HG03439 (cell line): ENCODE results near the gene NSMF.

Experiments
- ATAC-seq: cut with Tn5 transposase; IDR thresholded peaks from one replicate; pipeline ENCODE4 v1.9.1; 2021; ENCODE audit warnings: mild to moderate bottlenecking, moderate library complexity; ENCODE audit not compliant: unreplicated experiment

NSMF gene

DNA sequence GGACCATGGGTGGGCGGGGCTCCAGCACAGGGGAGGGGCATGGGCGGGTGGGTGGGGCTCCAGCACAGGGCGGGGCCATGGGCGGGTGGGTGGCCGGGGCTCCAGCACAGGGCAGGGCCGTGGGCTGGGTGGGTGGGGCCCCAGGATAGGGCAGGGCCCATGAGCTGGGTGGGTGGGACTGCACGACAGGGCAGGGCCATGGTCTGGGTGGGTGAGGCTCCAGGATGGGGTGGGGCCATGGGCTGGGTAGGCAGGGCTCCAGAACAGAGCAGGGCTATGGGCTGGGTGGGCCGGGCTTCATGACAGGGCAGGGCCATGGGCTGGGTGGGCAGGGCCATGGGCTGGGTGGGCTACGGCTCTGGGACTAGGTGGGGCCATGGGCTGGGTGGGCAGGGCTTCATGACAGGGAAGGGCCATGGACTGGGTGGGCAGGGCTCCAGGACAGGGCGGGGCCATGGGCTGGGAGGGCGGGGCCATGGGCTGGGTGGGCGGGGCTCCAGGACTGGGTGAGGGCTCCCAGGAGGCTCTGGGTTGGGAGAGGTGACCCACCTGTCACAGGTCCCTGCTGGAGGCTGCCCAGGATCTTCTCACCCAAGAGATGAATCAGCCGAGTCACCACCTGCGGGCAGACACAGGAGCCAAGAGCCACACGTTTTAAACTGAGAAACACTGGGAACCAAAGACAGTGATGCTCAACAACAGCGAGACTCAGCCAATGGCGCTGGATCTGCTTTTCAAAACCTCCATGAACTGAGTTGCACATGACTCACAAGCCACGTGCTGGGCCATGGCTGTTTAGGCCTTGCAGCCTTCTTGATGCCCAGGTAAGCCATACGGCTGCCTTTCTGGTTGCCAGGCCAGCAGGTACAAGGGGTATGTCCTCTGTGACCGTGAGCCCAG, 33.6 kb upstream of the NSMF start:
- ATAC-seq: no peak

DNA sequence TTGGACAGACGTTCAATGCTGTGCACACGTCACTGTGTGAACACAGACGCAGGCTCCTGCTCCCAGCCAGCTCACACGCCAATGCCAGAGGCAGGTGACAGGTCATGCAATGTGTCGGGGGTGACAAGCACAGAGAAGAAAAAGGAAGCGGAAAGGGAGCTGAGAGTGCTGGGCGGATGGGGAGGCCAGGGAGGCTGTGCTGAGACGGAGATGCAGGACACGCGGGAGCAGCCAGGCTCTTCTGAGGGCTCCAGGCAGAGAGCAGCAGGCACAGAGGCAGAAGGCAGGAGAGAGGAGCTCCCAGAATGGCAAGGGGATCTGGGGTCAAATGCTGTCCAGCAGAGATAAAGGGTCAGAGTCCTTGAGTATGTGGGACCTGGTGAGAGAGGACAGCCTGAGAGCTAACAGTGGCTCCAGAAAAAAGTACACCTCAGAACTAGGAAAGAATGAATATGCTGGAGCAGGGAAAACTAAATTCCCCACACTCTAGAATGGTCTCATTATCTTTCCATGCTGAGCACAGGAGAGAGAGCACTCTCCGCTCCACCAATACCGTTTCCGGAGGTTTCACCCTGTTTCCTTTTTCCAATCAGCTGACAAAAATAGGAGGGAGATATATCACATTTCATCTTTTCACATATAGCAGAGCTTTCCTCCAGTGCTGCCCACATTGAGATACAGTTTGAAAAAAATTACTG, 32.8 kb upstream of the NSMF start:
- no peak for ATAC-seq

DNA sequence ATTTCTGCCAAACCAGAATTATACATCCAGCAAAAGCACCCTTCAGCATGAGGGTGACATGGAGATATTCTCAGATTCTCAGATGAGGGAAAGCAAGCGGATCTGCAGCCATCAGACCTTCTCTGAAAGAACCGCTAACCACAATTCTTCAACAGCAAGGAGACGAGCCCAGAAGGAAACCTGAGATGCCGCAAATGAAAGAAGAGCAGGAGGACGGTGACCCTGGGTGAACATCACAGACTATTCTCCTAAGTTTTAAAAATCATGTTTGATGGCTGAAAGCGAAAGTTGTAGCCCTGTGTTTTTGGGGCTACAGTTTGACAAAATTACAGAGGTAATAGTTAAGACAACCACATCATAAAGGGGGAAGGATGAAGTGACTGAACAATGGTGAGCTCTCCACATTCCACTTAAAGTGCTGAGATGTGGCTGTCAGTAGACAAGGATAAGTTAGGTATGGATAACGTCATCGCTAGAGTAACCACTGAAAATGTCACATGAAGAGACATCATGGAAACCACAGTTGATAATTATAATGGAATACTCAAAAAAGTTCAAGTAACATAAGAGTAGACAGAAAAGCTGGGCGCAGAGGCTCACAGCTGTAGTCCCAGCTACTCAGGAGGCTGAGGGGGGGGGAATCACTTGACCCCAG, 31.5 kb upstream of the NSMF start:
- ATAC-seq: no peak

DNA sequence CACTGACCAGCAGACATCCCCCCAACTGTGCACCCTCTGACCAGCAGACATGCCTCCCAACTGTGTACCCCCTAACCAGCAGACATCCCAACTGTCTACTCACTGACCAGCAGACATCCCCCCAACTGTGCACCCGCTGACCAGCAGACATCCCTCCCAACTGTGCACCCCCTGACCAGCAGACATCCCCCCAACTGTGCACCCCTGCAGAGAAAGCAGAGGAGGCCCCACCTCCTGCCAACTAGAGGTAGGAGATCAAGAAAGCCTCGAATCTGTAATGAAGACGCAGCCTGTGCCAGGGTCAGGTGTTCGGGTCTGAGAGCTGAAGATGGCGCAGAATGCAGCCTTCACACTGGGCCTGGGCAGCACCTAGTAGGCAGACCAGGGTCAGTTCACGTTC, 29.8 kb upstream of the NSMF start:
- ATAC-seq: no peak

DNA sequence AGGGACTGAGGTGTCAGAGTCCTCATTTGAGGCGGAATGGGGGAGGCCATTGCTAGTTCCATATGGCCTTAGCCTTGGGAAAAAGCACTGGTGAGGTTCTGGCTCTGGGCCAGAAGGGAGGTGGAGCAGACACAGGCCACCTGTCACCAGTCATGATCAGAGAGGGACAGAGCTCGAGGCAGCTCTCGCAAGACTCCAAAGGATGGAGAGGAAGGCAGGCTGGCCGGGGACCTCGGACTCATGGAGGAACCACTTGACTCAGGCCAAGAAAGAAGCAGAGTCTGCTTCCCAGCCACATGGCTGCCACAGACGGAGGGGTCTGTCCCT, 29.2 kb upstream of the NSMF start:
- ATAC-seq: no peak

DNA sequence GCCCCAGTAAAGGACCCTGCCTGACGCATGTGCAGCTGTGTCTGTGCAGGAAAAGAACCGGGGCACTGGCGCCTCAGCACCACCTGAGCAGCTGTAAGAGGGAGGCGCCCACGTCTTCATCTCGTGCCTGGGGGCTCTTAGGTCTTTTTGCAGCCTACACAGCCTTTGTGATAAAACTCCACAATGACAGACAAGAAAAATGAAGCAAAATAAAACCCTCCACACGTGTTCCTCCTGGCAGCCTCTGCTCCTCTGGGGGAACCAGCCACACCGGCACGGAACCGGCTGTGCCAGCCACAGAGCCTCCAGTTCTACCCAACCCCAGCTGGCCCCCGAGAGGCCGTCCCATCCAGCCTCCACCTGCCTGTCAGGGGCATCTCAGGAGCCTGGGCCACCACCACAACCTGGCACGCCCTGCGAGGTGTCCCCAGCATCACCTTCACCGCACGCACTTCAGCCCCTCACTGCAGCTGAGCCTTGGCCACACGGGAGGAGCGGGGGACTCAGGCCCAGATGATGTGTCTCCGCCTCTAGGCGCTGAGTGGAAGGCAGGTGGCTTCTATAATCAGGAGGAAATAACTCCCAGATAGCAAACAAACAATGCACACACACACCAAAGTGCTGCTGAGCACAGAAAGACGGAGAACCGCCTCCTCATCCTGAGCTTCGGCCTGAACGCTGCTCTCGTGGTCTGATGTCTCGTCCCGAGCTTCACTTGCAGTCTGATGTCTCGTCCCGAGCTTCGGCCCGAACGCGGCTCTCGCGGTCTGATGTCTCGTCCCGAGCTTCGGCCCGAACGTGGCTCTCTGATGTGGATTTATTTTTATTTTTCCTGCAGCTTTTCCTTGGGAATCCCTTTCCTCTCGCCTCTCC, 28.6 kb upstream of the NSMF start:
- no peak for ATAC-seq

DNA sequence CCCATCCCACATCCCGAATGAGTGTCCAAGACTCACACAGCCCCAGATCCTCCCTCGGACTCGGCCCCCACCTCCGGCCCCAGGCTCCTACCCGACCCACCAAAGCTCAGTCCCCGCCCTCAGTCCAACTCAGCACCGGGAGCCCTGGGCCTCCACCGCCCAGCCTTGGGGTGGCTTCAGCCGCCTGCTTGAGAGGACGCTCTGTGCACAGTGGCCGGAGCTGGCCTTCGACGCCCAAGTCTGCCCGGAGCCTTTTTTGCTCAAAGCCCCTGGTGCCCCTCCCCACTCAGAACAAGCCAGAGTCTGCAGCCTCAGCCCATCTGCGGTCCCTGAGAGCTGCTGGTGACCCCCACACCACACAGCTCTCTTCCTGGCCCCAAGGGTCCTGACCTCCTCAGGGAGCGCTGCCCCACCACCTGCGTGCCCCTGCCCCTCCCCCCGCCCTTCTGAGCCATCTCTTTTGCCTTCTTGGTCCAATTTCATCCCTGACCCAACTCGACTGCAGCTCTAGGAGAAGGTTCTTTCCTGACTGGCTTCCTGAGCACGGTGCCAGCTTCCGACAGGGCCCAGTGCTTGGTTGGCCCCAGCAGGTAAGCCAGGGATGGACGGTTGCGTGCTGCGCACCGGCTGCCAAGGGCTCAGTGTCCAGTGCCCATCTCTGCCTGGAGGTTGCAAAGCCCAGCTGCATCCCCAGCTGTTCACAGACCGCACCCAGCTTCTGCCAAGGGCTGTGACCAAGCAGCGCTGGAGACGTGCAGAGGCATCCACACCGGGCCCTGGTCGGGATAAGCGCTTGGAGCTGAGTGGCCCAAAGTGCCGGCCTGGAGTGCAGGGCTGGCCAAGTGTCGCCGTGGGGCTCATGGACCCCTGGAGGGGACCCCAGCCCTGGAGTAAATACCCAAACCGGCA, 27.7 kb upstream of the NSMF start:
- ATAC-seq: no peak

DNA sequence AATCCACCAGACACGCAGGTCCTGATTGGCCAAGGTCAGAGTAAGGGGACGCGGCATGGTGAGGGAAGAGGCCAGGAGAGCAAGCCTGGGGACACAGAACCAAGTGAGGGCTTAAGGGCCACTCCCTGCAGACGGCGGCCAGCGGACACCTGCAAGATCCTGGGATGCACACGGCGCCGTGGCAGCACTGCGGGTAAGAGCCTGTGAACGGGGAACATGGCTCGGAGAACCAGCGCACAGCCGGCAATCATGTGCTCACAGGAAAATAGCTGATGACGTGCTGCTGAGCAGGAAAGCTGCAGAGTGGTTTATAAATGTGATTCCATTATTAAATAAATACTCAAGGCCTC, 27.0 kb upstream of the NSMF start:
- no peak for ATAC-seq

DNA sequence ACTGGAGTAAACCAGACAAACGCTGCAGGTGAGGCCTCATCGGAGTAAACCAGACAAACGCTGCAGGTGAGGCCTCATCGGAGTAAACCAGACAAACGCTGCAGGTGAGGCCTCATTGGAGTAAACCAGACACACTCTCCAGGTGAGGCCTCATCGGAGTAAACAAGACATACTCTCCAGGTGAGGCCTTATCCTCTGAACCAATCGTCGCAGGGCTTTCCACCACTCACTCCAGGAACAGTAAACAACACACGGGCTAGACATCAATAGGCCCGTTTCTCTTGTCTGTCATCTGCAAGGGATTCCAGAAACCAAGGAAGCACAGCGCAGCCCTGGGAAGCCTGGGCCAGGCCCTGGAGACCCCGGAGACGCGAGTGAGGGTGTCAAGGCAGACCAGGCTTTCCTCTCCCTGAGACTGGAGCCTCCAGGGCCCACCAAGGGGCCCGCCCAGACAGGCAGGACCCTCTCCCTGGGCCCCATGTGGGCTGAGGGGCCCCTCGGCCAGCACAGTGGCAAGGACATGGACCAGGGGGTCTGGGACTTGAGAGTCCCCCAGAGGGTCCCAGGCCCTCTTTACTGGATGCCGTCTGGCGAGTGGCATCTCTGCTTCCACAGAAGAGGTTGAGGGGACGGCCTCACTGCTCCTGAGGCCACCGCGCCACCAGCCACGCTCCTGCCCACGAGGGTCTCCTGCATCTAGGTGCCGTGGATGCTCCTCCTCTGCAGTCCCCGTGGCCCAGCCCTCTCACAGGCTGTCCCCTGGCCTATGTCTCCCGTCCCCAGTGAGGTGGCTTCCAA, 26.4 kb upstream of the NSMF start:
- ATAC-seq: no peak

DNA sequence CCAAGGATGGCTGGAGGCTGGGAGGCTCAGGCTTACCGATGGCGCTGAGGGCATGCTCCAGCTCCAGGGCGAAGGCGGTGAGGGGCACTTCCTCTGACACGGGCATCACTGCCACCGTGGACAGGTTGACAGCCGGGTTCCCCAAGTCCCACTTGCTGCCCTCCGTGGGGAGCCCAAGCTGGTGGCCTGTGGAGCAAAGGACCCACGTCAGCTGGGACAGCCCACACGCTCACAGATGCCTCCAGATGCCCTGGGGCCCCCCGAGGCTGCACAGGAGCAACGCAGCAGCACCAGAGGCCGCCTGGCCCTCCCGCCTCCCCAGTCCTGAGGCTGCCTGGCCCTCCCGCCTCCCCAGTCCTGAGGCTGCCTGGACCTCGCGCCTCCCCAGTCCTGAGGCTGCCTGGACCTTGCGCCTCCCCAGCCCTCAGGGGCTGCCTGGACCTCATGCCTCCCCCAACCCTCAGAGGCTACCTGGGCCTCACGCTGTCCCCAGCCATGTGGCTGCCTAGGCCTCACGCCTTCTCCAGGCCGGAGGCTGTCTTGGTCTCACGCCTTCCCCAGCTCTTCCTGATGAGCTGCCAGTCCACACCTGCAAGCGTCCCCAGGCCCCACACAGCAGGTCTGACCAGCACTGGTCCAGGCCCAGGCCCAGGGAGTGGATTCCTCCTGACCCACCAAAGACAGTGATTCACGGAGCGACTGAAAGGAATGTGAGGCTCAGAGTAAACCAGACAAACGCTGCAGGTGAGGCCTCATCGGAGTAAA, 25.6 kb upstream of the NSMF start:
- ATAC-seq: no peak

DNA sequence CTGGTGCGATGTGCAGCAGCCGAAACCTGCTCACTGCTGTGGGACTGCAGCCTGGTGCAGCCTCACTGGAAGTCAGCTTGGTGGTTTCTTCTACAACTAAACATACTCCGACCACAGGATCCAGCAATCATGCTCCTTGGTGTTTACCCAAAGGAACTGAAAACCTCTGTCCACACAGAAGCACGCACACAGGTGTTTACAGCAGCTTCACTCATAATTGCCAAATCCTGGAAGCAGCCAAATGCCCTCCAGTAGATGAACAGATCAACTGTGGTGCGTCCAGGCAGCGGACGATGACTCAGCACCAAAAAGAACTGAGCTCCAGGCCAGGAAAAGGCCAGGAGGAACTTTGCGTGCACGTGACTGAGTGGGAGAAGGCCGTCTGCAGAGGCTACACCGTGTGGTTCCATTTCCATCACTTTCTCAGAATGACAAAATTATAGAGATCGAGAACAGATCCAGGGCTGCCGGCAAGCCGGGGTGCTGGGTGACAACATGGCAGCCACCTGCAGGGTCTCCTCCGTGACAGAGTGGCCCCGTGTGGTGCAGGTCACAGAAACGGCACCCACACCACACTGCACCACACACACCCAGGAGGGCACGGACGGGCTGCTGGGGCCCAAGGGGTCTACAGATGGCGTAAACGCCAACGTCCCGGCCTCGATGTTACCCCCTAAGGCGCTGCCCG, 23.1 kb upstream of the NSMF start:
- no peak for ATAC-seq

DNA sequence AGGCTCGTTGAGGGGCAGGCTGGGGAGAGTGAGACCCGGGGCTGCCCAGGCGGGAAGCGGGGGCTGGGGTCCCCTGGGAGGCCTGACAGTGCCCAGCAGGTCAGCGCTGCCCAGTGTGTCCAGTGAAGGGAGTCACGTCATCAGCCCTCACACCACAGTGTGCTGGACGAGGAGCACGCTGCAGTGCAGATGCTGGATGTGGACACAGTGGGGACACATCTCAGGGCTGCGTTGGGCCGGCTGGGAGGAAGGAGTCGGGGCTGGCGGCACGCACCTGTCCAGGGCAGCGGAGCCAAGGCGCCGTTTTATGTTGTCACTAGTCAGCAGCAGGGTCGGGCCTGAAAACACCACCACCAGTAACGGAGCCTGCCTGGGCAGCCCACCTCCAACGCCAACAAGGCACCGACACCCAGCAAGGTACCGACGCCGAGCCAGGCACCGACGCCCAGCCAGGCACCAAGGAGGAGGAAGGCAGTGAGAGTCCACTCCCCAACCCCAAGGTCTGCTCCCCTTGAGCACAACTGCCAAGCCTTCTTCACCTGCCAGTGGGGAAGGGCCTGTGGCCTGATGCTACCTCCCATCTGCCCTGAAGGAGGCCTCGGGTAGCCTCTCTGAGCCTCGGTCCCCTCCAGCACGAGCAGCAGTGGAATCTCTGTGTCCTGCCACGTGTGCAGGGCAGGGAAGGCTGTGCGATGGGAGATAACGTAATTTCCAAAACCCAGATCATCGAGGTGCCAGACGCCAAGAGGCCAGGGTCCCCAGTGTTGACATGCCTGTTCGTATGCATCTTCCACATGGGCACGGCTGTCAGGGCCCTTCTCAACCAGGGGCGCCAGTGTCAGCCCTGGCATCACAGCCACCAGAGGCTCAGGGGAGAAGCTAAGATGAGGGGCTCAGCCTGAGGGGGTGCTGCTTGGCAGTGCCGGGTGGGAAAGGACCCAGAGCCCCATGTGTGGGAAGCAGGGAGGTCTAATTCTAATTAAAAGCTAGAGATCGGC, 21.9 kb upstream of the NSMF start:
- ATAC-seq: no peak

DNA sequence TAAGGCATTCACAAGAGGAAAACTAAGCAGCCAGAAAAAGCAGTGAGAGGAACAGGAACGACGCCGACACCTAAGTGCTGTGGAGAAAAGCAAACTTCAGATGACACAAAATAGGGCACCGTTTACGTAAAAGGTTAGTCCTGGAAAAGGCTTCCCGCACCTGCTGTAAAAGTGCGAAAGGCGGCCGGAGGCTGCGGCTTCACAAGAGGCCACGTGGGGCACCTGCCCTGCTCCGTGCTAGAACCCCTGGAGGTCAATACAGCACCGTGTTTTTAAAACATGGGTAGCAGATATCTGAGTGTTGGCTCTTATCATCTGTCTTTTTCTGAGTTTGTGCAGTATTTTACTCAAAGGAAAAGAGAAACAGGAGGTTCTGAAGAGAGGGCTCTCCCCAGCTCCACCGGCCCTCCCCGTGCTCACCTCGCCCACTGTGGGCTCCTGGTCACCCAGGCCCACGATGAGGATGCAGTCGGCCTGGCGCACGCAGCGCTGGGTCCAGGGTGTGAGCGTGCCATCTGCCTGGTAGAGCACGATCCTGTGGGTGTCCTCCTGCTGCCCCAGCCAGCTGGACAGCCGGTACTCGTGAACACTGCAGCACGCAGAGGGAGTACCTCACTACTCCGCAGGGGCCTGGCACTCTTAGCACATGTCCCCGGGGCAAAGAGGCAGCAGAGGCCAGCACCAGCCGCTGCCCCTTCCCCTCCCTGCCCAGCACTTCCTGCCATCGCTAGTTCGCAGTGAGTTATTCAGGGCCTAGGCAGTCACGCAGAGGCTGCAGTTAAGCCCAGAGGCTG, 21.0 kb upstream of the NSMF start:
- no peak for ATAC-seq

DNA sequence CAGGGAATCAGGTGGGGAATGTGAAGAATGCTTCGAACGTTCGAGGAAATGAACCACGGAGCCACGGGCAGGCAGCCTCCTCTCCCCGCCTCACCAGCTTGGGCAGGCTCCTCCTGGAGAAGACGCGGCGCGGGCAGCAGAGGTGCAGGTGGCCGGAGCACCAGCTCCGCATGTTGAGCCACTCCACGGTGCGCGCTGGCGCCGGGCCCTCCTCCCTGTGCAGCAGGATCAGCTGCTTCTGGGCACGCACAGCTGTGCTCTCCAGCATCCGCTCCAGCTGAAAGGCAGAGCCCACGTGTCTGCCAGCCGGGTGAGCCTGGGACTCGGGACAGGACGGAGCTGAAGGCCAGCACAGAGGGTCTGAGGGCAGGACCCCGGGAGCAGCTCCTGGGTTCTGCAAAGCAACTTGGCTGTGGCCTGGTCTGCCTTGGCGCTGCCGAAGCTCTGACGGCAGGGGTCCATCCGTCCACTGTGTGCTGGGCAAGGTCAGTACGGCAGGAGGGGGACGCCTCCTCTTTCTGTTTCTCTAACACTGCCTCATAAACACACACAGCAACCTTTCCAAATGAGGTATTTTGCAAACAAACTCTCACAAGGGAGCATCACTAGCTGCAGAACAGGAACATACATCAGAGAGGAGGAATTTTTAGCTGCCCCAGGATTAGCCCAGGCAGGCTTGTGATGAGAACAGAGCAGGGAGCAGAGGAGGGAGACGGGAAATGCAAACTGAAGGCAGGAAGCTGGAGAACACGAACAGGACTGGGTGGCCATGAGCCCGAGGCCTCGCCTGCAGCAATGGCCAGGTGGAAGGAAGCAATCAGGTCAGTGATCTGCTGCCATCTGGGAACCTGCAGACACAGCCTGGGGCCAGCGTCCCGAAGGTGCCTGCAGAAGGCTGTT, 20.1 kb upstream of the NSMF start:
- ATAC-seq: no peak

DNA sequence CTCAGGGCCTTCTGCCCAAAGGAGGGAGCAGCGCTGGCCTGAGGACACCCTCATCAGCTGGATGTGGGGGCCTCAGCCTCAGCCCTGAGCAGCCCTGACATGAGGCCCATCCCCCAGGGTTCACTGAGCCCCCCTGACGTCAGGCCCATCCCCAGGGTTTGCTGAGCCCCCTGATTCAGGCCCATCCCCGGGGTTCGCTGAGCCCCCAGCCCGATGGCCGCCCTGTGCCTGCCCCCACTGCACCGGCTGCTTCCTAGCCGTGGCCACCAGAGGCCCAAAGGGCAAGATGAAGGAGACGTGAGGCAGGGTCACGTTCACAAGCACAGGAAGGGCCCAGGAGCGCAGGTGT, 19.5 kb upstream of the NSMF start:
- ATAC-seq: no peak
